HG02973 (cell line): ENCODE results near the gene MSL2.
"Not testable (repeated sequence)": the region's sequence is repeated elsewhere in the genome, so short reads cannot be mapped to it uniquely, and the experiment has no call there.

ENCODE experiments used
- ATAC-seq: cut with Tn5 transposase; IDR thresholded peaks from one replicate; pipeline ENCODE4 v1.9.1; 2021; ENCODE audit warnings: moderate library complexity; ENCODE audit not compliant: unreplicated experiment

MSL2 gene

DNA sequence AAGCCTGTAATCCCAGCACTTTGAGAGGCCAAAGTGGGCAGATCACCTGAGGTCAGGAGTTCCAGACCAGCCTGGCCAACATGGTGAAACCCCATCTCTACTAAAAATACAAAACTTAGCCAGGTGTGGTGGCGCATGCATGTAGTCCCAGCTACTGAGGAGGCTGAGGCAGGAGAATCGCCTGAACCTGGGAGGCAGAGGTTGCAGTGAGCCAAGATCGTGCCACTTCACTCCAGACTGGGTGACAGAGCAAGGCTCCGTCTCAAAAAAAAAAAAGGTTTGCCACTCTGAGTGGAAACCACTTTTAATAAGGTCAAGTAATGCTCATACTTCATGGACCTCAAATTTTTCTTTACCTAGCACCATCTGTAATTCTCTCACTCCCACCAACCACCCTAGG is 51.7 kb downstream of the MSL2 start:
- not testable (repeated sequence) for ATAC-seq

- ATAC-seq, result no peak
These were observed 53.5 kb downstream of the MSL2 start for GRCh38 chr3:136142592-136142991.

DNA sequence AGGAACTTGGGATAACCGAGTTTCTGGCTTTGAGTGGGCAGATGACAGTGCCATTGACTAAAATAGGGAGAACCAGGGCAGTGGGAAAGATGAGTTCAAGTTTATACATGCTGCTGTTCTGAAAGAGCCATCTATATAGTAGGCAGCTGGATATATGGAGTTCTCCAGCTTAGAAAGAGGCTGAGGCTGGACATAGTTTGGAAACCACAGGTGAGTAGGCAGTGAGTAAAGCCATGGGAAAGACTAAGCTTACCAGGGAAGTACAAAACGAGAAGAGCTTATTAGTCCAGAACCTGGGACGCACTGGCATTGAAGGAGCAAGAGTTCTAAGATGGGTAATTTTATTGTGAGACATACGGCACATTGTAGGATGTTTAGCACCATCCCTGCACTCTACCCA is 54.2 kb downstream of the MSL2 start:
- no peak for ATAC-seq

GRCh38 chr3:136141291-136141785 is 54.8 kb downstream of the MSL2 start:
- no peak for ATAC-seq

DNA sequence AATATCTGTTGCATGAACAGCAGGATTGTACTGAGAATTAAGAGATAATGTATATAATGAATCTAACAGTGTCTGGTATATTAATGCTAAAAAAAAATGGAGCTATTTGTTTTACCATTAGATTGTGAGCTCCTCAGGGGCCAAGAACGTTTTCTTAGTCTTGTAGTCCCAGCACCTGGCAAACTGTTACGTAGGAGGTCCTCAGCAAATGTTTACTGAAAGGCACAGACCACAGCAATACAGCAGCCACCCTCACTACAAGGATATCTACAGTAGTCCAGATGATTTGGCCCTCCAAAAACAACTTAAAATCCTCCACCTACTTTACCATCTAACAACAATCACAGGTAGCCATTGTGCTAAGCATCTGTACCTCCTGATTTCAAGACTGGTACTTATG is 59.7 kb downstream of the MSL2 start:
- no peak for ATAC-seq

DNA sequence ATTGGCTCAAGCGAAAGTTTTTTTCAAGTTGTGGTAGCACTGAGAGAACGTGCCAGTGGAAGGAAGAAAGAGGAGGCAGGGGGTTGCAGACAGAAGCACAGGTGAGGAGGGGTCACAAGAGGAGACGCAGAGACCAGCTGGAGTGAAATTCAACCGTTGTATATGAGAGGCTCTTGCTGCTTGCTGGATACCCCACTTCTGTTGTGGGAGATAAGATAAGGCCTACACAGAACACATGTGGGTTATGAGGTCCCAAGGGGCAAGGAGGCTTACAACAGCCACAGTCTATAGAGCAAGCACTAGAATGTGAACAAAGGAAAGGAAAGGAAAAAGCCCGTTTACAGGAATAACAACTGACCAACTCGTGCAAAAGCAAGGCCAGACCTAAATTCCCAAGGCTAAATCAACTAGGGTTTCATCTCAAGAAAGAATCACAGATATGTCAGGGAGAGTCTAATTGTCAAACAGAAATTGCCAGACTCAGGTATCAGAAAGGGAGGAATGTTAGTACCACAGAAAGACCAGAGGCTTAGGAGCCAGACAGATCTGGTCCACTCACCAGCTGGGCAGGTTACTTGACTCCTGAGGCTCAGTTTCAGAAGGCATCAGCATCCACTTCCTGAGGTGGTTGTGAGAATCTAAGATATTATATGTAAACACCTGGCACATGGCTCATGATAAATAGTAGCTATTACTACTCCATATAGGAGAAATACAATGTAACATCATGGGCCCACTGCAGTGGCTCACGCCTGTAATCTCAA is 60.9 kb downstream of the MSL2 start:
- no peak for ATAC-seq

GRCh38 chr3:136134091-136134490 is 62.0 kb downstream of the MSL2 start:
- no peak for ATAC-seq

- not testable (repeated sequence) for ATAC-seq
These were observed 64.5 kb downstream of the MSL2 start for GRCh38 chr3:136131647-136132046.

DNA sequence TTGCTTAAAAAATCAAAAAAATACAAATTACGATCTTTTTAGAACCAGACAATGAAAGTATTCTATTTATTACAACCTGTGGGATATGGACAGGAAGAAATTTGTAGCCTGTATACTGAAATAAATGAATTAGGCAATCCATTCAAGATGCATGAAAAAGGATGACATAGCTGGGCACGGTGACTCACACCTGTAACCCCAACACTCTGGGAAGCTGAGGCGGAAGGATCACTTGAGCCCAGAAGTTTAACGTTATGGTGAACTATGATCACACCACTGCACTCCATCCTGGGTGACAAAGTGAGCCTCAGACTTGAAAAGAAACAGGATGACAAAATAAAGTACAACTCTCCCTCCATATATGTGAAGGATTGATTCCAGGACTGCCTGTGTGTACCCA is 74.1 kb downstream of the MSL2 start:
- ATAC-seq, result no peak

- peak; percentile 52 for ATAC-seq
These were observed 75.5 kb downstream of the MSL2 start for GRCh38 chr3:136120373-136121348.

DNA sequence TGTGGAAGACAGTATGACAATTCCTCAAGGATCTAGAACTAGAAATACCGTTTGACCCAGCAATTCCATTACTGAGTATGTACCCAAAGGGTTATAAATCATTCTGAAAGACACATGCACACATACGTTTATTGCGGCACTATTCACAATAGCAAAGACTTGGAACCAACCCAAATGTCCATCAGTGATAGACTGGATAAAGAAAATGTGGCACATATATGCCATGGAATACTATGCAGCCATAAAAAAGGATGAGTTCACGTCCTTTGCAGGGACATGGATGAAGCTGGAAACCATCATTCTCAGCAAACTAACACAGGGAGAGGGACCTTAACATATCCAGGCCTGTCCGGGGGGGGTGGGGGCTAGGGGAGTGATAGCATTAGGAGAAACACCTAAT is 76.4 kb downstream of the MSL2 start:
- ATAC-seq, result not testable (repeated sequence)

DNA sequence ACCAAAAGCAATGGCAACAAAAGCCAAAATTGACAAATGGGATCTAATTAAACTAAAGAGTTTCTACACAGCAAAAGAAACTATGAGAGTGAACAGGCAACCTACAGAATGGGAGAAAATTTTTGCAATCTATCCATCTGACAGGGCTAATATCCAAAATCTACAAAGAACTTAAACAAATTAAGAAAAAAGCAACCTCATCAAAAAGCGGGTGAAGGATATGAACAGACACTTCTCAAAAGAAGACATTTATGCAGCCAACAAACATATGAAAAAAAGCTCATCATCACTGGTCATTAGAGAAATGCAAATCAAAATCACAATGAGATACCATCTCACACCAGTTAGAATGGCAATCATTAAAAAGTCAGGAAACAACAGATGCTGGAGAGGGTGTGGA is 76.8 kb downstream of the MSL2 start:
- not testable (repeated sequence) for ATAC-seq

DNA sequence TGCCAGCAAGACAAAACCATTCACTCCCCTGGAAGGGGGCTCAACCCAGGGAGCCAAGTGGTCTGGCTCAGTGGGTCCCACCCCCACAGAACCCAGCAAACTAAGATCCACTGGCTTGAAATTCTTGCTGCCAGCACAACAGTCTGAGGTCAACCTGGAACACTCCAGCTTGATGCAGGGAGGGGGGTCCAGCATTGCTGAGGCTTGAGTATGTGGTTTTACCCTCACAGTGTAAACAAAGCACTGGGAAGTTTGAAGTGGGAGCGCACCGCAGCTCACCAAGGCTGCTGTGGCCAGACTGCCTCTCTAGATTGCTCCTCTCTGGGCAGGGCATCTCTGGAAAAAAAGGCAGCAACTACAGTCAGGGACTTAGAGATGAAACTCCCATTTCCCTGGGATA is 81.7 kb downstream of the MSL2 start:
- ATAC-seq, result no peak

GRCh38 chr3:136110481-136110880 is 85.7 kb downstream of the MSL2 start:
- ATAC-seq, result no peak

GRCh38 chr3:136109499-136109898 is 86.6 kb downstream of the MSL2 start:
- peak; percentile 98 for ATAC-seq

DNA sequence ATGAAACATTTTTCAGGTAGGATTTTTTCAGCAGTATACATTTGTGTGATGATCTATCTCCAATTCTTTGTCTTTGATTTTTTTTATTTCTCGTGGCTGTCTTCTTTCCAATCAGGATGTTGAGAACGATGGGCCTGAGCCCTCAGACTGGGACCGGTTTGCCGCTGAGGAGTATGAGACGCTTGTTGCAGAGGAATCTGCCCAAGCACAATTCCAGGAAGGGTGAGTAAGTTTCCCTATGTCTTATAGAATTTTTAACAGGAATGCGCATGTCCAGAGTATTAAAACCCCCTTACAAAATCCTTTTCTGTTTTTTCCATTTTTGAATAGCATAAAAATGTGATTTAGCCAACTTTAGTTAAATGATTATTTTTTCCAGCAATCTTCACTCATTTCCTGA is 90.0 kb downstream of the MSL2 start:
- ATAC-seq, result no peak

DNA sequence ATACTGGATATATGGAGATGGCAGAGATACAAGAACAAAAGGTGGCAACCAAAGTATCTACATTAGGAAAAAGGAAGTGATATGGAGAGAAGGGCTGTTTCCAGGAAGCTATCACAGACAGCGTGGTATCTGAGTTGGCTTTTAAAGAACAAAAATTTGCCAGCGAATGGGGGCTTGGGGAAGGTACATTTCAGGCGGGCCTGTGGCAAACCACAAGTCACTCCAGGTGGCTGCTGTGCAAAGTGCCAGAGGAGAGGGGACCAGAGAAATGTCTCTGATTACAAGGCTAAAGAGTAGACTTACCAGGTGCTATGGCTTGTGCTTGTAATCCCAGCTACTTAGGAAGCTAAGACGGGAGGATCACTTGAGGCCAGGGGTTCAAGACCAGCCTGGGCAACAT is 91.1 kb downstream of the MSL2 start:
- ATAC-seq, result no peak
